ENCODE data around the gene IL4.

GRCh38 chr5:132669966-132670882, 3.6 kb upstream of the IL4 start:
- no peak for TF ChIP-seq CTCF (conservative IDR thresholded peaks at IDR 0.05; ENCODE audit: low read depth in 2 of 2)
- no peak for TF ChIP-seq EZH2 (IDR thresholded peaks at IDR 0.05; ENCODE audit: low read depth, unreplicated experiment)
